ENCODE data around the gene OR2AG1. TPM values are rescaled to one million over a fixed set of nuclear protein-coding genes. Genes with fewer than 3 reads are reported as not detected.
A peak's percentile ranks its signal among the peaks of the same experiment; 100 is the strongest.

Gene OR2AG1
- total and polyA plus RNA-seq, 2 experiments from 2014 or later, result 0.83 TPM; not detected in 1

- H3K27me3 ChIP-seq, result no peaks in the 10 kb centered on the region
- WGBS (ENCODE audit: low lambda C conversion rate, missing lambda C conversion rate), result 89% methylated on average over 2 of the region's 2 CpGs
- DNase-seq (ENCODE audit: low spot score), result no peak
- no peak overlapping the region for H2AFZ ChIP-seq
- H3K4me1 ChIP-seq (ENCODE audit: insufficient read depth), result no peaks in the 10 kb centered on the region
- H3K4me3 ChIP-seq, result no peak overlapping the region
- no peaks in the 10 kb centered on the region for H3K9me2 ChIP-seq (replicated peaks; ENCODE audit: insufficient read depth)
- H3K9me3 ChIP-seq (ENCODE audit: low read depth), result no peaks in the 10 kb centered on the region
- H4K20me1 ChIP-seq (ENCODE audit: insufficient read depth, poor library complexity, severe bottlenecking), result no peaks in the 10 kb centered on the region
- no peaks in the 10 kb centered on the region for H3K79me2 ChIP-seq
- TF ChIP-seq EZH2 (IDR thresholded peaks at IDR 0.05; ENCODE audit: borderline replicate concordance), result no peak
- no peak for TF ChIP-seq EZH2phosphoT487 (IDR thresholded peaks at IDR 0.05; ENCODE audit: low read depth, severe bottlenecking, unreplicated experiment)
- no peak for TF ChIP-seq CTCF (IDR thresholded peaks at IDR 0.05; ENCODE audit: poor library complexity)
- peak overlapping the region; percentile 39 for H3K4me2 ChIP-seq
- H3K27ac ChIP-seq, result no peak overlapping the region
- no peaks in the 10 kb centered on the region for H3K36me3 ChIP-seq (replicated peaks; ENCODE audit: insufficient read depth, low read depth)
Observed at GRCh38 chr11:6745465-6746015, 37.3 kb upstream of the OR2AG1 start.

- no peak for DNase-seq (ENCODE audit: low spot score)
- Histone ChIP-seq H2AFZ (peak overlapping the region; percentile 29), H3K27ac (no peak overlapping the region), H3K4me1 (ENCODE audit: insufficient read depth) (no peaks in the 10 kb centered on the region), H3K27me3 (no peaks in the 10 kb centered on the region), H4K20me1 (ENCODE audit: insufficient read depth, poor library complexity, severe bottlenecking) (no peaks in the 10 kb centered on the region), H3K79me2 (no peaks in the 10 kb centered on the region), H3K36me3 (replicated peaks; ENCODE audit: insufficient read depth, low read depth) (no peaks in the 10 kb centered on the region), H3K4me2 (peak overlapping the region; percentile 39), H3K4me3 (no peak overlapping the region), H3K9me2 (replicated peaks; ENCODE audit: insufficient read depth) (no peaks in the 10 kb centered on the region), H3K9me3 (ENCODE audit: low read depth) (no peaks in the 10 kb centered on the region)
- TF ChIP-seq CTCF (IDR thresholded peaks at IDR 0.05; ENCODE audit: poor library complexity), result no peak
- TF ChIP-seq EZH2phosphoT487 (IDR thresholded peaks at IDR 0.05; ENCODE audit: low read depth, severe bottlenecking, unreplicated experiment), result no peak
- TF ChIP-seq EZH2 (IDR thresholded peaks at IDR 0.05; ENCODE audit: borderline replicate concordance), result no peak
- WGBS (ENCODE audit: low lambda C conversion rate, missing lambda C conversion rate), result 71% methylated on average over 5 of the region's 5 CpGs
Observed at GRCh38 chr11:6746086-6746618, 36.7 kb upstream of the OR2AG1 start.

GRCh38 chr11:6746626-6747025 is 36.2 kb upstream of the OR2AG1 start:
- H3K9me2 ChIP-seq (replicated peaks; ENCODE audit: insufficient read depth), result no peaks in the 10 kb centered on the region
- H3K36me3 ChIP-seq (replicated peaks; ENCODE audit: insufficient read depth, low read depth), result no peaks in the 10 kb centered on the region
- no peaks in the 10 kb centered on the region for H3K79me2 ChIP-seq
- peak overlapping the region; percentile 39 for H3K4me2 ChIP-seq
- 89% methylated on average over 1 of the region's 1 CpG for WGBS (ENCODE audit: low lambda C conversion rate, missing lambda C conversion rate)
- H3K27me3 ChIP-seq, result no peaks in the 10 kb centered on the region
- no peaks in the 10 kb centered on the region for H4K20me1 ChIP-seq (ENCODE audit: insufficient read depth, poor library complexity, severe bottlenecking)
- no peak for TF ChIP-seq EZH2 (IDR thresholded peaks at IDR 0.05; ENCODE audit: borderline replicate concordance)
- TF ChIP-seq CTCF (IDR thresholded peaks at IDR 0.05; ENCODE audit: poor library complexity), result no peak
- TF ChIP-seq EZH2phosphoT487 (IDR thresholded peaks at IDR 0.05; ENCODE audit: low read depth, severe bottlenecking, unreplicated experiment), result no peak
- H3K9me3 ChIP-seq (ENCODE audit: low read depth), result no peaks in the 10 kb centered on the region
- DNase-seq (ENCODE audit: low spot score), result no peak
- no peak overlapping the region for H3K4me3 ChIP-seq
- no peak overlapping the region for H3K27ac ChIP-seq
- H3K4me1 ChIP-seq (ENCODE audit: insufficient read depth), result no peaks in the 10 kb centered on the region
- H2AFZ ChIP-seq, result no peak overlapping the region

Measured in hepatocyte (in vitro differentiated cells).